Measurements from ENCODE around the gene ITGB5.
"Not testable (repeated sequence)": the region's sequence is repeated elsewhere in the genome, so short reads cannot be mapped to it uniquely, and the experiment has no call there.

The ITGB5 gene

DNA sequence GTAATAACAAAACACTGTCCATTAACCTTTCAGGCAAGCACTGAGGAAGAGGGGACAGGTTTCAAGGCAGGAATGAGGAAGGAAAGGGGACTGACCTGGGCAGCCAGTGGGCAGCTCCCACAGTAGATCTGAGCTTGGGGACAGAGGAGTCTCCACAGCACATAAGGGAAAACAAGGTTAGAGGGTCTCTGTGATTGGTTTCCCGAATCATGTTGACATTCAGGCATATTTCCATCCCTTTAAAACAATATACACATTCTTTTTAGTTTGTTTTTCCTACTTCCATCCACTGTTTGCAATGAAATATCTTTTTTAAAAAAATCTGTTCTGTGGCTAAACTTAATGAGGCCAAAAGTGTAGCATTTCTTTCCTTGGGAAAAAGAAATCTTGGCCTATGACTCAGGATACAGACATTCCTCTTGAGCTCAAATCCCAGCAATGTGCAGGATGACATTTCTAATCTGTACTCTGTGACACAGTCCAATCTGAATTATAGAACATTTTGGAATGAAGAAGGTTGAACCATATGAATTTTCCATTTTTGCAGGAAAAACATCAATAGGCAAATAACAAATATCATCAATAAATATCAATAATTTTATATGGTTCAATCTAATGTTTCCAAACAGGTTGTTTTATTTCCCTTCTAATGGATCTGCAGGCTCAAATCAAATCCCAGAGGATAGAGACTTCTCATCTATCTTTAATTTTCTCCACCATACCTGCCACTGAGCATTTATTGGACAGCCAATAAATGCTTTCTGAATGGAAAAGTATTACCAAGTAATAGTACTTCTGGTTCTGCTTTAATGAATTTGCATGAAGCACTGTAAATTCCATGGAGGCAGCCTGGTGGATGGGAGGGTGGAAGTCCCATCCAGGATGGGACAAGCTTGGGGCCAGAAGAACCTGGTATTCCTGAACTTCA is 54.1 kb downstream of the ITGB5 start:
- no peak for DNase-seq

DNA sequence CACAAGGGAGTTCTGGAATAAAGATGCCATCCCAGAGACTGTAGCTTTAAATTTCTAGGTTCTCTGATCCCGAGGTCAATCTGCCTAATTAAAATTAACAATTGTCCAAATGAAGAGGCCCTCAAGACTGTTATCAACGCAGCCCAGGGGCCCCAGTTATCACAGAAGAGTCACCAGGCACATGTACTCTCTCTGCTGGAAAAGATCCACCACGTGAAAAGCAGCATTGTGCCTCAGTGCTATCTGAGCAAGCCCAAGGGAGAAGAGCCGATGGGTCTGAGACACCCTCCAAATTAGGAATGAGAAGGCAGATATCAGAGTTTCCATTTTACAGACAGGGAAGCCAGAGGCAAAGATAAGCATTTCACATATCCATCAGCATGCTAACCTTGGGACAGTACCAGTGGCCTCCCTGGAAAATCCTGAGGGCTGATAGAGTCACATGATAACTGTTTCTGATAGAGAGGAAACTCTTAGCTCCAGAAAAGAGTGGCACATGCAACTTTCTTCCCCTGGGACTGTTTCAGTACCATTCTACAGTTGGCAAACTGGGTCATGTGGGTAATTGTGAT is 55.5 kb downstream of the ITGB5 start:
- no peak for DNase-seq

DNA sequence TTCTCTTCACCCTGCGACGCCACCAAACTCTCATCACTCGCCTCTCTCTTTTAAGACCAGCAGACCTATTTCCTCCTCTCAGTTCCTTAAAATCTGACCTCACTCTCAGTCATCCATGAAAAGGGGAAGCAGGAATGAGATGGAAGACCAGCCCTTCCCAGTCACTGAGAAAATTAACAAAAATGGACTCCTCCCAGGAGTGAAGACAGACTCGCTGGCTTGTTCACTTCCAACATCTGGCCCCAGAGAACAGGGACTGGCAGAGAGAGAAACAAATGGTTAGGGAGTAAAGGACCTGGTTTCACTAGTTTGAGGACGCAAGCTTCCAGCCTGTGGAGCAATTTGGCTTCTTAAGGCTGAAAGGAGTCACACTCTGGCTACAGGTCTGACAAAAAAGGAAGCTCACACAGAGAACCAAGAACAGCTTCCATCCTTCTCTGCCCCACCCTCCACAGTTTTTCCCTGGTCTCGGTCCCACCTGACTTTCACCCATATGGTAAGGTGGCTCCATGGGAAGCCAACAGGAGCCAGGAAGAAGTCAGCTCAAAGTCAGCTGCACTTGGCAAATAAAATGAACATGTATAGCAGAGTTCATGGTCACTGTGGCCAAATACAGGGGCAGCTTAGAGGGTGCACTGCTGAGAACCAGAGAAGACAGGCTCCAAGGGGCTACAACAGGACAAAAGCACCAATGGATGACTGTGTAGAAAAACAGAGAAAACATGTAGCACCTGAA is 57.2 kb downstream of the ITGB5 start:
- no peak for DNase-seq

DNA sequence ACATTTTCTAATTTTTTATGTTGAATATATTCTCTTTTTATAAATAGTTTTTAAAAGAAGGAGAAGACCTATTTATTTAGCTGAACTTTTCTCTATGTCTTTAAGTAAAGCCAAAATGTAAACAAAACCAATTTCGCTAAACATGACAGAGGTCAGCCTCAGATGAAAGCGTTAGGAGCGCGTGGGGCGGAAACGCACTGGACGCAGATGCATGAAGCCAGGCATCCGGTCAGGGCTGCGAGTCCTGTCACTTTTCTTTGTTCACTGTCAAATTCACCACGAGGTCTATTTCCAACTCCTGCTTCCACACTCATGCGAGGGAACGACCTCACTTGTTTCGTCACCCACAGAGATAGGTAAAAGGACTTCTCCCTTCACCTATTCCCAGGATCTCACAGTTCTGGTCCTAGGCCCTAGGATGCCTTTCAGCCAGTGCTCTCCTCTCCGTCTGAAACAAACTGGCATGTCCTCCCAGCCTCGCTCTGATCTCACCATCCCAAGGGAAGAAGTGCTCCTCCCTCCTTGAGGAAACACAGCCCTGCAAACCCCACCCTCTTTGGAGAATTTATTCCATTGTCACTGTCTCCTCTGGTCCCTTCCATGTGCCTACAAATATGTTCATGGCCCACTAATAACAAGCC is 57.9 kb downstream of the ITGB5 start:
- DNase-seq: no peak

DNA sequence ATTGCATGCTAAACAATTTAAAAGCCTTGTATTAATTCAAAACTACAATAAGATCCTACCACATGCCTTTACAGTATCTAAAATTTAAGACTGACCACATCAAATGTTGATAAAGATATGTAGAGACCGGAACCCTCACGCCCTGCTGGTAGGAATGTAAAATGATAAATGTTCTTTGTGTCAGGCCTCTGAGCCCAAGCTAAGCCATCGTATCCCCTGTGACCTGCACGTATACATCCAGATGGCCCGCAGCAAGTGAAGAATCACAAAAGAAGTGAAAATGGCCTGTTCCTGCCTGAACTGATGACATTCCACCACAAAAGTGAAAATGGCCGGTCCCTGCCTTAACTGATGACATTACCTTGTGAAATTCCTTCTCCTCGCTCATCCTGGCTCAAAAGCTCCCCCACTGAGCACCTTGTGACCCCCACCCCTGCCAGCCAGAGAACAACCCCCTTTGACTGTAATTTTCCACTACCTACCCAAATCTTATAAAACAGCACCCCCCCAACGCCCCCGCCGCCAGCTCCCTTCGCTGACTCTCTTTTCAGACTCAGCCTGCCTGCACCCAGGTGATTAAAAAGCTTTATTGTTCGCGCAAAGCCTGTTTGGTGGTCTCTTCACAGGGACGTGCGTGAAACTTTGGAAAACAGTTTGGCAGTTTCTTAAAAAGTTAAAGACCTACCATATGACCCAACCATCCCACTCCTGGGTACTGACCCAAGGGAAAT is 59.5 kb downstream of the ITGB5 start:
- DNase-seq: not testable (repeated sequence)

DNA sequence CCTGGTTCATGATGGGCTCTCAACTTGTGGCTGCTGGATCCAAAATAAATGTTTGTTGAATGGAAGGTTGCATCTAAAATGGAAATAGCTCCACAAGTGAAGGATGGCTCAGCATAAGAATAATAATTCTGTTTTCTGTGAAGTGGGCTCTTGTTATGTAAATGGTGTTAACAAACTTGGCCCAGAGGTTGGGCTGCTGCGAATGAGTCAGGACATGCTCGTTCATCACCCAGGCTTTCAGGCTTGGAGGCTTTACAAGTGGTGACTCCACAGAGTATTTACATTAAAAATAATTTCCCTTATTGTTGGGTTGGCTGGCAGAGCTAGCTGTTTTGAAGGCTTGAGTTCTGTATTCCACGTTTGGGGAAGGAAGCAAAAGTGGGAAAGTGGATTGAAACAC is 60.5 kb downstream of the ITGB5 start:
- no peak for DNase-seq

DNA sequence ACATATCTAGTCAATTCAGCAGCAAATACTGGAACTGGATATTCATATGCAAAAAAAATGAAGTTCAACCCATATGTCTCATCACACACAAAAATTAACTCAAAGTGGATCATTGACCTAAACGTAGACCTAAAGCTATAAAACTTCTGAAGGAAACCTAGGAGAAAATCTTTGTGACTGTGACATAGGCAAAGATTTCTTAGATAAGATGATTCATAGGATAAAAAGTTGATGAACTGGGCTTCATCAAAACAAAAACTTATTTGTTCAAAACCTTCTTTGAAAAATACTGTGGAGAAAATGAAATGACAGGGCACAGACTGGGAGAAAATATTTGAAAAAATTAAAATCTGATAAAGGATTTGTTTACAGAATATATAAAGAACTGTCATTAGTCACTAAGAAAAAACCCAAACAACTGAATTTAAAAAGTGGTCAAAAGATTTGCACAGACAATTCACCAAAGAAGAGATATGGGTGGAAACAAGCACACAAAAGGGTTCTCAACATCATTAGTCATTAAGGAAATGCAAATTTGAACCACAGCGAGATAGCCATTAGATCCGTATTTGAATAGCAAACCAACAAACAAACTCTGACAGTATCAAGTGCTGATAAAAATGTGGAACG is 62.8 kb downstream of the ITGB5 start:
- DNase-seq: no peak

DNA sequence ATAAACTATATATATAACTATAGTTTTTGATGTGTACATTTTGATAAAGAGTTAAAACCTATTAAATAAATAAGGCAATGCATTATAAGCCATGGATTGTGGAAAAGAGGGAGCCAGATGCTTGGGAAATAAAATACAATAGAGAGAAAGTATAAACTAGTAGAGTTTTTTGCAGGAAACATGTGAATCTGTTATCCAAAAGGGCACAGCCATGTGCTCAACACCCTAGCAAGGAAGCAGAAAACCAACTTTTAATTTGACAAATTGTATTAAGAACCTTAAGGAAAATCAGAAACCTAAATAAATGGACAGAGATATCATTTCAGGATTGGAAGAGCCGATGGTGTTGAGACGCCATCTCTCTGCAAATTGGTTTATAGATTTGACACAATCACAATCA is 63.5 kb downstream of the ITGB5 start:
- DNase-seq: no peak

DNA sequence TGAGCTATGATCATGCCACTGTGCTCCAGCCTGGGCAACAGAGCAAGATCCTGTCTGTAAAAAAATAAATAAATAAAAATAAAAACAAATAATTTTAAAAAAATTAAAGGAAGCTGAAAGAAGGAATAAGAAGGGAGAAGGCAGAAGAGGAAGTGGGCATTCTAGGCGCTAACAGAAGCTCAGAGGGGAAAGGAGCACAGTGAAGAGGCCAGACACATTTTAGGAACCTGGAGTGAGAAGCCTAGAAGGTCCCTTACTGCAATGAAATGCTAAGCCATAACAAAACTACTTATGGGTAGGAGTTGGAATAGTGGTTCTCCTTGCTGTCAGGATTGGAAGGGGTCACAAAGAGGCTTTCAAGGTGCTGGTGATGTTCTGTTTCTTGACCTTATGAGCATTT is 64.0 kb downstream of the ITGB5 start:
- no peak for DNase-seq

DNA sequence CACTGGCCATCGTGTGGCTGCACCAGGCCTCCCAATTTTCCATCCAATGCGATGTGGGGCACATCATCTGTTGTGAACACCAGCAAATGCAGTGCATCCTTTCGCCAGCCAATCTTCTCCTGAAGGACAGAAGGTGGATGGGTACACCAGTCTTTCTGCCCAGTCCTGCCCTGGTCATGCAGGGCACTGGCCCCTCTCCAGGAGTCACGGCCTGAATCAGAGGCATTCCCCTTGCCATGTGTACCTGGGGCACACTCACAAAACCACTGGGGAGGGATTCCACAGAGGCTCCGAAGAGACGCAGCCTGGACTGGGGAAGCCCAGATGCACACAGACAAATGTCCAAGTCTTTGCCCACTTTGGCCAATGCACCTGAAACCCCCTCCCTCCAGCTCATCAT is 65.8 kb downstream of the ITGB5 start:
- no peak for DNase-seq

DNA sequence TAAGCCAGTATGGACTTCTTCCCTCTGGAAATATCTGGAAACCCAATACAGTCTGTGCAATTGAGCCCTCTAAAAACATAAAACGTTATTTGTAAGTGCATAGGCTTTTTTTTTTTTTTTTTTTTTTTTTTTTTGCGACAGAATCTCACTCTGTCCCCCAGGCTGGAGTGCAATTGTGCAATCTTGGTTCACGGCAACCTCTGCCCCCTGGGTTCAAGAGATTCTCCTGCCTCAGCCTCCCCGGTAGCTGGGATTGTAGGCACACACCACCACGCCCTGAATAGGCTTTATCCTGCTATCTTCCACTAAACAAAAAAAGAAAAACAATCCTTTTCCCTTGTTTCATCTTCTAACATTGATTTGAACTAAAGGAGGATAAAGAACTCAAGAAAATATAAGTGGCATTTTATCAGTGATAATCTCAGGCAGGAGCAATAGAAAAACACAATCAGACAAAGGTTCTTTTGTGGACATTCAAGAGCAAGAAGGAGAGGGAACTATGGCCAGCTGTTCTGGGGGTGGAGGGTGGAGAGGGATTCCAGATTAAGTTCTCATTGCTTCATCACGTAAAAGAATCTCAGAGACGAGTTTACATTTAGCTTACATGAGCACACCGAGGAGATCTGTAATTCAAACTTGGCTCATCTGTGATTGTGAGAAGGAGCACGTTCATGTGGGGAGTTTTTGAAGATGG is 68.6 kb downstream of the ITGB5 start:
- no peak for DNase-seq

DNA sequence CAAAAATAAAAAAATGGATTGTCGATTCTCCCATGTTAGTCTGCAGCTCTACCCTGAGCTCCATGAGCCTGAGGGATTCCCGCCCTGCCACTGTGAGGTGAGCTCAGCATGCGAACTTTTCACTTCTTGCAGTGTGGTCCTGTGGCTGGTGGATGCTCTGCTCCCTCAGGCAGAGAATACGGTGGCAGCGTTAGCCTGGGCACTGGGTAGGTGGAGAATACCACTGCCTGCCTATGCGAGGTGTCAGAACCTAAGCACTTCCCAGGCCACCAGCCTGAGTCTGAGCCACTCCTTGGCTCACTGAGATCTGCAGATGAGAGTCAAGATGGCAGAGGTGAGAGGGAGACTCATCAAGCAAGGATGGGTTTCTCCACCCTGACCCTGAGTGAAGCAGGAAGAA is 70.1 kb downstream of the ITGB5 start:
- DNase-seq: no peak

DNA sequence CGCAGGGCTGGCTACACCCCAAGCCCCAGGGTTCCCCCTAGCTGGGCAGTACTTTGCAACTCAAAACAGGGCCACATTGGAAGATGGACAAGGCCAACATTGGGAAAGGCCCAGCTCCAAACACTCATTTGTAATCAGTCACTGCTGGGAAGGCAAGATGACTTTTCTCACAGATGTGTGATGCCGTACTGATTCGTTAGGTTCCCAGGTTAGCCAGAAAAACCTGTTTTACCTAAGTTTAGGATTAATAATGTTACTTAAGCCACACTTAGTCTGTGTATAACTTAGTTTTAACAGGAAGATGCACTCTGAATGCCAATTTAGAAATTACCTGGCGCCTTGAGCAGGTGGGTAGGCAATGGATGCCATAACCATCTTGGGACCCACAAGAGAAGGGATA is 71.0 kb downstream of the ITGB5 start:
- no peak for DNase-seq

DNA sequence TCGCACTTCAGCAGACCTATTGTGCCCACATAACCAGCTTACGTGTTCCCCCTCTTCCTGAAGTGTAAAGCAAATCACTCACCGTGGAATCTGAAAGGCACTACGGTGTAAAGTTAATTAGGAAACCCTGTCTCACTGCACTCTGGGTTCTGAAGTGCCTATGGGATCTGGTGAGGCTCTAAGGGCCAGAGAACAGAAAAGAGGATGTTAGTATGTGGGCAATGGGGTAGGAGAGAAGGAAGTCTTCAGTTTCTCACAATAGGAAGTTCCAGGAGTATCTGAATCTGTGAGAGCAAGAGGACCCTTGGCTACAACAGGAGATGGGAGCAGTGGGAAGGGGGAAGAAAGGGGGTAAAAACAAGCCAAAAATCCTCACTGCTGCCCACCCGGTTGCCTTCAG is 71.4 kb downstream of the ITGB5 start:
- no peak for DNase-seq

DNA sequence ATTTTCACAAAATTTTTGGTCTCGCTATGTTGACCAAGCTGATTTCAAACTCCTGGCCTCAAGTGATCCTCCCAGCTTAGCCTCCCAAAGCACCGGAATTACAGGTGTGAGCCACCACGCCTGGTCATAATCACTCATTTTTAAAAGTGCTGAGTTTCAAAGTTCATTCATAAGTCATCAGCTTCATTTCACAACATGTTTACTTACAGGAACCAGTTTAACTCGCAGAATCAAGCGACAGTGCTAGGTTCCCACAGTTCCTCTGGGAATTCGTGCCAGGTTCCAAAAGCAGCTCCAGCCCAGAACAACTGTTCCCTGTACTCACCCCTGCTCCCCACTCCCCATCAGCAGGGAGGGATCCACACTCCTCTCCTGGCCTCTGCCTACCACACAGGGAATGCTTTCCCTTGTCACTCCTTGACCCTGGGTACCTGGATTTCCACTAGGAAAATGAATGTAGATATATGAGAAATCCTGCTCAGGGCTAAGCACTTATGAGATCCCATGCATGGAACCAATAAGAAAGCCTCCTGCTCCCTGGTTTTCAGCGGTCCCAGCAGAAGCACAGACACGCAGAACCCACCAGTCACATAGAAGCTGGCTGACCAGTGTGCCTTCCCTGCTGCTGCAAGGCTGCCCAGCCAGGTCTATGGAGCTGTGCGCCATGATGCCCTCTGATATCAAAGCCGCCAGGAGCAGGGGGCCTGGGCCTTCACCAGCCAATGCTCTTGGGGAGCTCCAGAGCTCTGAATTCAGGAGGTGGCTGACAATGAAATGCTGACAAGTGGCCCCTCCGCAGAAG is 72.3 kb downstream of the ITGB5 start:
- no peak for DNase-seq

DNA sequence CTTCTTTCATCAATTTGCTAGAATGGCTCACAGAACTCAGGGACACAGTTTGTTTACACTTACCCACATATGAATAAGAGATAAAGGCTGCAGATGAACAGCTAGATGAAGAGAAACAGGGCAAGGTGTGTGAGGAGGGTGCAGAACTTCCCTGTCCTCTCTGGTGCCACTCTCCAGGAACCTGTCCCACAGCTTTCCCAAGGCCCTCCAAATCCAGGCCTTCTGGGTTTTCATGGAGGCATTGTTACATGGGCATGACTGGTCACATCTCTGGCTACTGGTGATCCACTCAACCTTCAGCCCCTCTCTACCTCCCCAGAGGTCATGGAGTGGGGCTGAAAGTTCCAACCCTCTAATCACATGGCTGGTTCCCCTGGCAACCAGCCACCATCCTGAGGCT is 73.6 kb downstream of the ITGB5 start:
- DNase-seq: no peak

DNA sequence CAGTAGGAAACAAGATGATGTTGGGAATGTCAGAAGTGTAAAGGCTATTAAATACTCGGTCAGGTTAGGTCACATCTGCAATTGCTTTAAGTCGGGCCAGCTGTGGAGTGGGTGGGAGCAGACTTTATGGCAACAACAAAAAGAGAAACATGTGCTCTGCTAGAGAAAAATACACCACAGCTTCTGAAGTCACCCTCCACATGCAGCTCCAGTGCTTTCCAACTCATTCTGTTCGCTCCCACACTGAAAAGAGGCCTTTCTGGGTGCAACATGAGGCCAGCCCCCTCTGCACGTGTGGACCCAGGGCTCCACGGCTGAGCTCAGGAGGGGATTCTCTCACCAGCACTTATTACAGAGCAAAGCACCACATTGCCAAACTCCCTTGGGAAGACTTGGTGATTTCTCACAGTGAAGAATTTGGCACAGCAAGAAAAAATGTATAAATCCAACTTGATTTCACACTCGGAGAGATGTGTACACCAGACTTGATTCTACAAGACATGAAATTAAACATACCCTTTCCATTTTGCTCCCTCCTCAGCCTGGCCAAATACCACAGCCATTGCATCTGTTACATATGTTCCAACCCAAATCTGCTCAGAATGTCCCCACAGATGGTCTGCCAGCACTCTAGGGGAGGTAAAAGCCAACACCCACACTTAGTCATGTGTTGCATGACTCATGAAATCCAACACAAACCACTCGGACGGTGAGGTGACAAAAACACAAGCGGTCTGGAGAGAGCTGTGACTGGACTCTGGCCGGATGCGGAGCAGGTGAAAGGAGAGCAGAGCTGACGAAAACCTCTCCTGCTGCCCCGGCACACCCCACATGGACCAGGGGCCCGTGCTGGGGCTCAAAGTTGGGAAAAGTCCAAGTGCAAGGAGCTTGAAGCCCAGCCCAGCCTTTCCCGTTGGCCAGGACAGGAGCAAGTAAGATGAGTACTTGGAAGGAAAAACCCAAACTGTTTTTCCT is 74.6 kb downstream of the ITGB5 start:
- no peak for DNase-seq

DNA sequence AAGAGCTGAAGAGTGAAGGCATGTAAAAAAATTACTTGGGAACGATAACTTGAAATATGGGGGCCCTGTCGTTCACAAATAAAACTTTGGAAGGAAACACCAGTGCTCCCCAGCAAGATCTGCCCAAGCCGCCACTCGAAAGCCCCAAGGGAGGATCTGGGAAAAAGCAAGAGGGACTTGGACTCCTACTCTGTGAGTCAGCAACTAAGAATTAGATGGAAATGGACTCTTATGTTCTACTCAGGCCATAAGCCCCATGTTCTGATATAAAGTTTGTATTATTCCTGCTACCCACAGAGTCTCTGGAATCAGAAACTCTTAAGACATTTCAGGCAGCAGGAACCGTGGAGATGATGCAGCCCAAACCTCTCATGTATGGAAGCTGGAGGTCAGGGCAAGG is 75.7 kb downstream of the ITGB5 start:
- DNase-seq: no peak

DNA sequence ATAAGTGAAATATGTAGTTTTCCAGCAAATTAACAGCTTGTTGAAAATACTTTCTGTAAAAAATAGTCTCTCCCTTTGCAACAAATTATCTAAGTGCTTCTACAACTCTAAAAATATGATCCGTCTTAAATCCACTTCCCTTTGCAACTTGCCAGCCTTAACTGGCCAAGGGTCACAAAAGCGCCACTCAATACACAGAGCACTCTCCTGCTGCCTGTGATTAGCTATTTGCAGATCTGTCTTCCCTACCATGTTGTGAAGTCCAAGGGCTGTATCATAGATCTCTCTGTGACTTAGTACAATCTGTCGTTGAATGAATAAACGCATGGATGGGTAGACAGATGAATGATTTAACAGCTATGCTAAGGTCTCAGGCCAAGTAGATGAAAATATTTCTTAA is 76.2 kb downstream of the ITGB5 start:
- DNase-seq: no peak

DNA sequence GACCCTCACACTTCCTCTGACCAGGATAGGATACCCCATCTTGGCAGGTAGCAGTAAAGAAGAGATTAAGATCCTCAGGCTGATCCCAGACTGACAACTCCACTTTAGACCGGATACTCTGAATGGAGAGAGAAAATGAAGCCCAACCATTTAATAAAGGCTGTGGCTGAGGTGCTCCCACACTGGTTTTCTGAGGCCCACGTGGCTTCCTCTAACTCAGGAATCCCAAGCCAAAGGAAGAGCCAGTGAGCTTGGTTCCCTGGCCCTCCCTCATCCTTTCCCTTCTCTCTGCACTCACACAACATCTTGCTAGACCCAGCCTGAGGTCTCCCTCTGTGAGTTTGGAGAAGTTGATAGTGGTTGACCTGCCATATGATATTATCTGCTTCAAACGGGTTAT is 78.1 kb downstream of the ITGB5 start:
- no peak for DNase-seq
